Osteocyte (in vitro differentiated cells): ENCODE data around the gene PPP1R13B. TPM values are rescaled to one million over a fixed set of nuclear protein-coding genes. Genes with fewer than 3 reads are reported as not detected.

ENCODE experiments used
- DNase-seq: peaks from one replicate; pipeline ENCODE4 v3.0.0; 2021; ENCODE audit warnings: mixed read lengths; ENCODE audit not compliant: unreplicated experiment; ENCODE audit errors: extremely low spot score
- H3K27ac Mint-ChIP-seq: one replicate; pipeline ENCODE4 v1.8.0; 2021; ENCODE audit warnings: mild to moderate bottlenecking, mixed read lengths; ENCODE audit not compliant: unreplicated experiment
- H3K27me3 Mint-ChIP-seq: one replicate; pipeline ENCODE4 v1.8.0; 2021; ENCODE audit warnings: mixed read lengths; ENCODE audit not compliant: unreplicated experiment
- H3K36me3 Mint-ChIP-seq: one replicate; pipeline ENCODE4 v1.8.0; 2021; ENCODE audit warnings: mixed read lengths; ENCODE audit not compliant: unreplicated experiment
- H3K4me1 Mint-ChIP-seq: one replicate; pipeline ENCODE4 v1.8.0; 2021; ENCODE audit warnings: mixed read lengths; ENCODE audit not compliant: unreplicated experiment
- H3K4me3 Mint-ChIP-seq: one replicate; pipeline ENCODE4 v1.8.0; 2021; ENCODE audit warnings: mild to moderate bottlenecking, moderate library complexity, mixed read lengths; ENCODE audit not compliant: unreplicated experiment
- H3K9me3 Mint-ChIP-seq: one replicate; pipeline ENCODE4 v1.8.0; 2021; ENCODE audit warnings: mixed read lengths; ENCODE audit not compliant: unreplicated experiment
- CTCF ChIP-seq: fragments of 200-600 bp; sonication (generic); IDR thresholded peaks from 2 replicates; pipeline ENCODE4 v1.5.0; 2021; ENCODE audit warnings: antibody characterized with exemption, mild to moderate bottlenecking, moderate library complexity
- total RNA-seq: library from RNA; stranded (reverse); gene quantifications from 2 replicates; pipeline ENCODE4 v1.2.1, GENCODE V29; 2021

The PPP1R13B gene
- total RNA-seq, 1 donor from 2014 or later = 7.9 TPM

GRCh38 chr14:103758059-103758776, 89.2 kb downstream of the PPP1R13B start:
- no peak overlapping the region for H3K4me3 Mint-ChIP-seq

GRCh38 chr14:103755060-103755459, 92.3 kb downstream of the PPP1R13B start:
- no peaks in the 10 kb centered on the region for H3K36me3 Mint-ChIP-seq

More at GRCh38 chr14:103758059-103758776, 89.2 kb downstream of the PPP1R13B start:
- Mint-ChIP-seq H3K27me3 (no peaks in the 10 kb centered on the region), H3K9me3 (no peaks in the 10 kb centered on the region), H3K4me1 (no peaks in the 10 kb centered on the region), H3K27ac (no peak overlapping the region), H3K36me3 (no peaks in the 10 kb centered on the region)
- no peak for TF ChIP-seq CTCF
- no peak for DNase-seq

GRCh38 chr14:103753774-103754173, 93.6 kb downstream of the PPP1R13B start:
- no peaks in the 10 kb centered on the region for H3K36me3 Mint-ChIP-seq
- H3K4me1 Mint-ChIP-seq = no peaks in the 10 kb centered on the region
- DNase-seq = no peak
- no peaks in the 10 kb centered on the region for H3K27me3 Mint-ChIP-seq
- no peak overlapping the region for H3K4me3 Mint-ChIP-seq
- TF ChIP-seq CTCF = no peak
- no peak overlapping the region for H3K27ac Mint-ChIP-seq
- no peaks in the 10 kb centered on the region for H3K9me3 Mint-ChIP-seq

More at GRCh38 chr14:103755060-103755459, 92.3 kb downstream of the PPP1R13B start:
- Mint-ChIP-seq H3K9me3 (no peaks in the 10 kb centered on the region), H3K27ac (no peak overlapping the region), H3K27me3 (no peaks in the 10 kb centered on the region), H3K4me1 (no peaks in the 10 kb centered on the region), H3K4me3 (no peak overlapping the region)
- no peak for TF ChIP-seq CTCF
- DNase-seq = no peak

- no peak for TF ChIP-seq CTCF
- Mint-ChIP-seq H3K27me3 (no peaks in the 10 kb centered on the region), H3K27ac (no peak overlapping the region), H3K9me3 (no peaks in the 10 kb centered on the region), H3K4me1 (no peaks in the 10 kb centered on the region), H3K4me3 (no peak overlapping the region), H3K36me3 (no peaks in the 10 kb centered on the region)
- DNase-seq = peak; percentile 7
These were observed 97.5 kb downstream of the PPP1R13B start for GRCh38 chr14:103749860-103750259.

- H3K36me3 Mint-ChIP-seq = no peaks in the 10 kb centered on the region
- no peak overlapping the region for H3K27ac Mint-ChIP-seq
- no peak for TF ChIP-seq CTCF
- no peak for DNase-seq
- H3K9me3 Mint-ChIP-seq = no peaks in the 10 kb centered on the region
- no peak overlapping the region for H3K4me3 Mint-ChIP-seq
- H3K27me3 Mint-ChIP-seq = no peaks in the 10 kb centered on the region
- no peaks in the 10 kb centered on the region for H3K4me1 Mint-ChIP-seq
These were observed 97.9 kb downstream of the PPP1R13B start for GRCh38 chr14:103749452-103749851.
